ENCODE data around the gene MRPL2.
"Not testable (repeated sequence)": the region's sequence is repeated elsewhere in the genome, so short reads cannot be mapped to it uniquely, and the experiment has no call there.

The MRPL2 gene

GRCh38 chr6:43052225-43052841, 6.9 kb downstream of the MRPL2 start:
- no peak overlapping the region for H3K4me3 ChIP-seq (ENCODE audit: low read length)
- H3K9me3 ChIP-seq (ENCODE audit: control insufficient read depth, insufficient read depth, low read length), result no peaks in the 10 kb centered on the region
- peaks cover 12% of the 10 kb centered on the region for H3K36me3 ChIP-seq (ENCODE audit: control insufficient read depth, insufficient read depth, low read length)
- no CpG with 5 or more reads among the region's 19 CpGs for WGBS (ENCODE audit: insufficient coverage, insufficient read length)
- 0 out of 2 replicates have a peak, but pooled peaks cover 1% of the 10 kb centered on the region for H3K4me1 ChIP-seq (ENCODE audit: control insufficient read depth, insufficient read depth, low read length)
- no peak overlapping the region for H3K27ac ChIP-seq (ENCODE audit: low read length)
- no peak for DNase-seq (ENCODE audit: low read depth, low spot score)
- no peaks in the 10 kb centered on the region for H3K27me3 ChIP-seq (ENCODE audit: control insufficient read depth, insufficient read depth, low read length)

- H3K36me3 ChIP-seq (ENCODE audit: control insufficient read depth, insufficient read depth, low read length), result peaks cover 11% of the 10 kb centered on the region
- no CpG with 5 or more reads among the region's 17 CpGs for WGBS (ENCODE audit: insufficient coverage, insufficient read length)
- H3K4me3 ChIP-seq (ENCODE audit: low read length), result no peak overlapping the region
- H3K27me3 ChIP-seq (ENCODE audit: control insufficient read depth, insufficient read depth, low read length), result no peaks in the 10 kb centered on the region
- DNase-seq (ENCODE audit: low read depth, low spot score), result no peak
- H3K27ac ChIP-seq (ENCODE audit: low read length), result no peak overlapping the region
- H3K4me1 ChIP-seq (ENCODE audit: control insufficient read depth, insufficient read depth, low read length), result 0 out of 2 replicates have a peak, but pooled peaks cover 1% of the 10 kb centered on the region
- H3K9me3 ChIP-seq (ENCODE audit: control insufficient read depth, insufficient read depth, low read length), result no peaks in the 10 kb centered on the region
These were observed 8.3 kb downstream of the MRPL2 start for GRCh38 chr6:43050981-43051380.

GRCh38 chr6:43047998-43048397, 11.2 kb downstream of the MRPL2 start:
- WGBS (ENCODE audit: insufficient coverage, insufficient read length), result no CpG with 5 or more reads among the region's 7 CpGs
- H3K4me1 ChIP-seq (ENCODE audit: control insufficient read depth, insufficient read depth, low read length), result 0 out of 2 replicates have a peak, but pooled peaks cover 1% of the 10 kb centered on the region
- no peak for DNase-seq (ENCODE audit: low read depth, low spot score)
- H3K9me3 ChIP-seq (ENCODE audit: control insufficient read depth, insufficient read depth, low read length), result no peaks in the 10 kb centered on the region
- H3K36me3 ChIP-seq (ENCODE audit: control insufficient read depth, insufficient read depth, low read length), result peaks cover 15% of the 10 kb centered on the region
- no peak overlapping the region for H3K4me3 ChIP-seq (ENCODE audit: low read length)
- no peaks in the 10 kb centered on the region for H3K27me3 ChIP-seq (ENCODE audit: control insufficient read depth, insufficient read depth, low read length)
- H3K27ac ChIP-seq (ENCODE audit: low read length), result no peak overlapping the region

- no peaks in the 10 kb centered on the region for H3K4me1 ChIP-seq (ENCODE audit: control insufficient read depth, insufficient read depth, low read length)
- H3K9me3 ChIP-seq (ENCODE audit: control insufficient read depth, insufficient read depth, low read length), result no peaks in the 10 kb centered on the region
- peaks cover 14% of the 10 kb centered on the region for H3K36me3 ChIP-seq (ENCODE audit: control insufficient read depth, insufficient read depth, low read length)
- DNase-seq (ENCODE audit: low read depth, low spot score), result no peak
- H3K27ac ChIP-seq (ENCODE audit: low read length), result no peak overlapping the region
- no peak overlapping the region for H3K4me3 ChIP-seq (ENCODE audit: low read length)
- WGBS (ENCODE audit: insufficient coverage, insufficient read length), result no CpG with 5 or more reads among the region's 11 CpGs
- no peaks in the 10 kb centered on the region for H3K27me3 ChIP-seq (ENCODE audit: control insufficient read depth, insufficient read depth, low read length)
These were observed 13.8 kb downstream of the MRPL2 start for GRCh38 chr6:43045371-43045930.

- peaks cover 16% of the 10 kb centered on the region for H3K36me3 ChIP-seq (ENCODE audit: control insufficient read depth, insufficient read depth, low read length)
- H3K9me3 ChIP-seq (ENCODE audit: control insufficient read depth, insufficient read depth, low read length), result no peaks in the 10 kb centered on the region
- H3K4me1 ChIP-seq (ENCODE audit: control insufficient read depth, insufficient read depth, low read length), result no peaks in the 10 kb centered on the region
- no CpG with 5 or more reads among the region's 9 CpGs for WGBS (ENCODE audit: insufficient coverage, insufficient read length)
- DNase-seq (ENCODE audit: low read depth, low spot score), result no peak
- H3K27ac ChIP-seq (ENCODE audit: low read length), result no peak overlapping the region
- H3K27me3 ChIP-seq (ENCODE audit: control insufficient read depth, insufficient read depth, low read length), result no peaks in the 10 kb centered on the region
- no peak overlapping the region for H3K4me3 ChIP-seq (ENCODE audit: low read length)
These were observed 15.9 kb downstream of the MRPL2 start for GRCh38 chr6:43043310-43043709.

DNA sequence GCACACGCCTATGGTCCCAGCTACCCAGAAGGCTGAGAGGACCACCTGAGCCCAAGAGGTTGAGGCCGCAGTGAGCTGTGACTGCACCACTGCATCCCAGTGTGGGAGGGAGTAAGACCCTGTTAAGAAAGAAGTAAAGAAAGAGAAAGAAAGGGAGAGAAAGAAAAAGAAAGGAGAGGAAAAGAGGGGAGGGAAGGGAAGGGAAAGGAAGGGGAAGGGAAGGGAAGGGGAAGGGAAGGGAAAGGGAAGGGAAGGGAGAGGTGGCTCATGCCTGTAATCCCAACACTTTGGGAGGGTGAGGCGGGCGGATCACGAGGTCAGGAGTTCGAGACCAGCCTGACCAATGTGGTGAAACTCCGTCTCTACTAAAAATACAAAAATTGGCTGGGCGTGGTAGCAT, 17.8 kb downstream of the MRPL2 start:
- not testable (repeated sequence) for H3K9me3 ChIP-seq (ENCODE audit: control insufficient read depth, insufficient read depth, low read length); DNase-seq (ENCODE audit: low read depth, low spot score); H3K4me1 ChIP-seq (ENCODE audit: control insufficient read depth, insufficient read depth, low read length); H3K27me3 ChIP-seq (ENCODE audit: control insufficient read depth, insufficient read depth, low read length); H3K27ac ChIP-seq (ENCODE audit: low read length); H3K4me3 ChIP-seq (ENCODE audit: low read length)
- peaks cover 21% of the 10 kb centered on the region for H3K36me3 ChIP-seq (ENCODE audit: control insufficient read depth, insufficient read depth, low read length)
- no CpG with 5 or more reads among the region's 8 CpGs for WGBS (ENCODE audit: insufficient coverage, insufficient read length)

- H3K4me1 ChIP-seq (ENCODE audit: control insufficient read depth, insufficient read depth, low read length), result no peaks in the 10 kb centered on the region
- peaks cover 18% of the 10 kb centered on the region for H3K36me3 ChIP-seq (ENCODE audit: control insufficient read depth, insufficient read depth, low read length)
- DNase-seq (ENCODE audit: low read depth, low spot score), result no peak
- H3K27me3 ChIP-seq (ENCODE audit: control insufficient read depth, insufficient read depth, low read length), result no peaks in the 10 kb centered on the region
- no peak overlapping the region for H3K27ac ChIP-seq (ENCODE audit: low read length)
- no CpG with 5 or more reads among the region's 18 CpGs for WGBS (ENCODE audit: insufficient coverage, insufficient read length)
- no peak overlapping the region; the same call in 1 of the 2 replicates for H3K4me3 ChIP-seq (ENCODE audit: low read length)
- no peaks in the 10 kb centered on the region for H3K9me3 ChIP-seq (ENCODE audit: control insufficient read depth, insufficient read depth, low read length)
These were observed 18.5 kb downstream of the MRPL2 start for GRCh38 chr6:43040542-43041257.

DNA sequence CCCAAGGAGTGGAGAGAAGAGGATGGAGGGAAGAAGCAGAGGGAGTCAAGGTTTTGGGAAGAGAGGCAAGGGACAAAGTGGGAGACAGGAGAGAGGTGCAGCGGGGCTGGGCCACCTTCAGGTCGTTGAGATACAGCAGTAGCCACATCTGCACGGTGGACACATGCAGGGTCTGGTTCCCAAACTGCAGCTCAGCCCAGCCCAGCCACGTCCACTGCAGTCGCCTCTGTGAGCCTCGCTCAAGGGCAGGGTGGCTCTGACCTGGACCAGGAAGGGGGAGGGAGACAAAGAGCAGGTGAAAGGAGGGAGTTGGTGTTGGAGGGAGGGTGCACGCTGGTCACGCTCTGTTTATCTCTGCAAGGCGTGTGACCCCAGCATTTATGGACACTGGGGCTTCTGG, 20.5 kb downstream of the MRPL2 start:
- WGBS (ENCODE audit: insufficient coverage, insufficient read length), result no CpG with 5 or more reads among the region's 9 CpGs
- Histone ChIP-seq H3K36me3 (ENCODE audit: control insufficient read depth, insufficient read depth, low read length) (peaks cover 18% of the 10 kb centered on the region), H3K4me3 (ENCODE audit: low read length) (no peak overlapping the region), H3K9me3 (ENCODE audit: control insufficient read depth, insufficient read depth, low read length) (no peaks in the 10 kb centered on the region), H3K27ac (ENCODE audit: low read length) (no peak overlapping the region), H3K4me1 (ENCODE audit: control insufficient read depth, insufficient read depth, low read length) (no peaks in the 10 kb centered on the region), H3K27me3 (ENCODE audit: control insufficient read depth, insufficient read depth, low read length) (no peaks in the 10 kb centered on the region)
- DNase-seq (ENCODE audit: low read depth, low spot score), result no peak

- no CpG with 5 or more reads among the region's 9 CpGs for WGBS (ENCODE audit: insufficient coverage, insufficient read length)
- no peaks in the 10 kb centered on the region for H3K4me1 ChIP-seq (ENCODE audit: control insufficient read depth, insufficient read depth, low read length)
- no peaks in the 10 kb centered on the region for H3K9me3 ChIP-seq (ENCODE audit: control insufficient read depth, insufficient read depth, low read length)
- no peak overlapping the region for H3K4me3 ChIP-seq (ENCODE audit: low read length)
- no peaks in the 10 kb centered on the region for H3K27me3 ChIP-seq (ENCODE audit: control insufficient read depth, insufficient read depth, low read length)
- no peak overlapping the region for H3K27ac ChIP-seq (ENCODE audit: low read length)
- H3K36me3 ChIP-seq (ENCODE audit: control insufficient read depth, insufficient read depth, low read length), result peaks cover 15% of the 10 kb centered on the region
- no peak for DNase-seq (ENCODE audit: low read depth, low spot score)
These were observed 21.5 kb downstream of the MRPL2 start for GRCh38 chr6:43037706-43038105.

- Histone ChIP-seq H3K27me3 (ENCODE audit: control insufficient read depth, insufficient read depth, low read length) (no peaks in the 10 kb centered on the region), H3K9me3 (ENCODE audit: control insufficient read depth, insufficient read depth, low read length) (no peaks in the 10 kb centered on the region), H3K4me3 (ENCODE audit: low read length) (no peak overlapping the region), H3K4me1 (ENCODE audit: control insufficient read depth, insufficient read depth, low read length) (no peaks in the 10 kb centered on the region), H3K27ac (ENCODE audit: low read length) (no peak overlapping the region), H3K36me3 (ENCODE audit: control insufficient read depth, insufficient read depth, low read length) (peaks cover 18% of the 10 kb centered on the region)
- WGBS (ENCODE audit: insufficient coverage, insufficient read length), result no CpG with 5 or more reads among the region's 5 CpGs
- no peak for DNase-seq (ENCODE audit: low read depth, low spot score)
These were observed 22.0 kb downstream of the MRPL2 start for GRCh38 chr6:43037197-43037596.

Measured in iPS DF 6.9 (cell line).